GM21717 (cell line): Measurements from ENCODE around the gene LPIN3.
"Not testable (repeated sequence)": the region's sequence is repeated elsewhere in the genome, so short reads cannot be mapped to it uniquely, and the experiment has no call there.

Experiments
- ATAC-seq: cut with Tn5 transposase; IDR thresholded peaks from one replicate; pipeline ENCODE4 v1.9.1; 2021; ENCODE audit warnings: mild to moderate bottlenecking, moderate library complexity; ENCODE audit not compliant: unreplicated experiment

The LPIN3 gene

GRCh38 chr20:41340327-41341055 lies at the start of gene LPIN3:
Gene LPIN3, plus strand, starts transcription at chr20:41340821. Its CDS starts 4,983 bp downstream, at chr20:41345804.
- ATAC-seq: no peak

DNA sequence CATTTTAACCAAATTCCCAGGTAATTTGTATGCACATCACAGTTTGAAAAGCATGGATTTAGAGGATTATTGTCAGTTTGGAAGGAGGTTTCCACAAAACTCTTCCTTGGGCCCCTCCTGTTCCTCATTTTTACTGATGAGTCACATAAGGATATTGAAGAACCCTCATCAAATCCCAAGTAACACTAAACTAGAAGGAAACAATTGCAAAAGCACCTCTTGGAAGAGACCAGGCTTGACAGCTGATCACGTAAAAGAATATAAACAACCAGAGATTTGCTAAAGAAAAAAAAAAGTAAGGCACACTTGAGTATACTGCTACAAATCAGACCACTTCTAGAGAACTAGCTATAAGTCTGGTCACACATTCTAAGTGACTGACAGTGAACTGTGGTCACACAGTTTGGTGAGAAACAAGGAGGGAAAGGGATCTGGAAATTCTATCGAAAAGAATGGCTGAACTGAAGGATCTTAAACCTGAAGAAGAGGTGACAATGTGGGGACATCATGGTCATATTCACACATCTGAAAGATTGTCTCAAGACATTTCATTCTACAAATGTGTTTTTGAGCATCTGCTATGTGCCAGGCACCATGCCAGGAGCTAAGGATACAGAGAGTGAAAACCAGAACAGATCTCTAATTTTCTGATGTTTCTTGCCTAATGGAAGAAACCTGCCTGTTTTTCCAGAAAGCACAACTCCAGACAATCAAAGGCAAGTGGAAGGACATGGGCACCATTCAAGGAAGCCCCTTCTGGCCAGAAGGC lies 47.2 kb upstream of the LPIN3 start:
- ATAC-seq: no peak

DNA sequence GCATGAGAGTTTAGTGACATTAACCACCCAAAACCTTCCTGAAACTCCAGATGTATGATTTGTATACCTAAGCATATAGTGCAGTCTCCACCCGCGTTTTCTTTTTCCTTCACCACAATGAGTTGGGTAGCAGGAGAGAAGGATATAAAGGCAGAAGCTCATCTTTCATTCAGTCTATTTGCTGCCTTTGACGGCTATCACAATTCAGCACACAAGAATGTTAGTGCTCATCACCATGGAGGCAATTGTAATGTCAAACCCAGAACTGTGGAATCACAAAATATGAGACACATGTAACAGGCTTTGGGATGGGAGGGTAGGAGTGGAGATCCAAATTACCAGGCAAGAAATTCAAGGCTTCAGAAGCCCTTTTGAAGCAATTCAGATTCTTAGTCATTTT lies 40.7 kb upstream of the LPIN3 start:
- no peak for ATAC-seq

GRCh38 chr20:41300383-41300782 lies 40.2 kb upstream of the LPIN3 start:
- no peak for ATAC-seq

DNA sequence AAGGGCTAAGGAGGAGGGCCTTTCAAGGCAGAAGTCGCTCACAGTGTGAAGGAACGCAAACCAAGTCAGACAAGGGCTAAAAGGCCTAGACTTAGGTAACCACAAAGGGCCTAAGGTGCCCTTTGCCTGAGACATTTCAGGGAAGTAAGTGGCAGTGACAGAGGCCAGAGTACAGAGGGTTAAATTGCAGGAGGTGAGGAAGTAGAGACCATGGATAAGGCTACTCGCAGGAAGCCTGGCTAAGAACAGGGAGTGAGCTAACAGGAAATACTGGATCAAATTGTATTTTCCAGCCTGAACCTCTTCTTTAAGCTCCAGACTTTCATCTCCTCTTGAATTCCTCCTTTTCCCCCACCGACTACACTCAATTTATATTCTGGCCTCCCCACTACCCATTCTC lies 39.7 kb upstream of the LPIN3 start:
- ATAC-seq: no peak

DNA sequence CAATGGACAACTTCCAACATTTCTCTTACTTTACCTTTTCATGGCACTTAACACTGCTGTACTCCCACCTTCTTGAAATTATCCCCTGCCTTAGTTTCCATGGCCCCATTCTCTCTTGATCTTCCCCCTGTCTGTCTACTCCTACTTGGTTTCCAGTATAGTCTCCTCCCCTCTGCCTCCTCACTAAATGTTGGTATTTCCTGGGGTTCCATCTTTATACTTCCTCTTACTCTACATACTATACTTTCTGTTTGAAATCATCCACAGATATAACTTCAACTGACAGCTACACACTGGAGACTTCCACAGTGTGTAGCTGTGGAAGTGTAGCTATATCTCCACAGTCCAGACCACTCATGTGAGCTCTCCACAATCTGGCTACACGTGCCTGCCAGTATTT lies 36.6 kb upstream of the LPIN3 start:
- ATAC-seq: no peak

DNA sequence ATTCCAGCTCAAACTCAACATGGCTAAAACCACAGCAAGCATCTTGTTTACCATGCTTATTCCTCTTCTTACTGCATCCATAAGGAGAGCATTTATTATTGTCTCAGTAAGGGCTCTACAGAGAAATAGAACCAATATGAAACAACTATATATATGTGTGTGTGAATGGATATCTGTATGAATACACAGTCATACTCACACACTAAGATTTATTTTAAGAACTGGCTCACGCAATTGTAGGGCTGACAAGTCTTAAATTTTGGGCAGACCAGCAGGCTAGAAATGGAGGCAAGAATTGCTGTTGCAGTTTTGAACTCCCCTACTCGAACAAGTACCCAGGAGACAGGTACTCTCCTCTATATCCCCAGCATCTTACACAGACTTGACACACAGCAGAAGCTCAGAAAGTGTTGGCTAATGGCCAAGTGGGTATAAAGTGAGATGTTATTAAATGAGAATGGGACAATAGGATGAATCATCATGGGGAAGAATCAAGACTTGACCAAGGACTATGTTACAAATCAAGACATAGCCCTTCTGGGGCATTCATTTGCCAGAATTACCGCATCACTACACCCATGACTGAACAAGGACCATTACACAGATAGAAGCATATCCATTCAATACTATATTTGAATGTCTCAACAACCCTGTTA lies 36.1 kb upstream of the LPIN3 start:
- no peak for ATAC-seq

DNA sequence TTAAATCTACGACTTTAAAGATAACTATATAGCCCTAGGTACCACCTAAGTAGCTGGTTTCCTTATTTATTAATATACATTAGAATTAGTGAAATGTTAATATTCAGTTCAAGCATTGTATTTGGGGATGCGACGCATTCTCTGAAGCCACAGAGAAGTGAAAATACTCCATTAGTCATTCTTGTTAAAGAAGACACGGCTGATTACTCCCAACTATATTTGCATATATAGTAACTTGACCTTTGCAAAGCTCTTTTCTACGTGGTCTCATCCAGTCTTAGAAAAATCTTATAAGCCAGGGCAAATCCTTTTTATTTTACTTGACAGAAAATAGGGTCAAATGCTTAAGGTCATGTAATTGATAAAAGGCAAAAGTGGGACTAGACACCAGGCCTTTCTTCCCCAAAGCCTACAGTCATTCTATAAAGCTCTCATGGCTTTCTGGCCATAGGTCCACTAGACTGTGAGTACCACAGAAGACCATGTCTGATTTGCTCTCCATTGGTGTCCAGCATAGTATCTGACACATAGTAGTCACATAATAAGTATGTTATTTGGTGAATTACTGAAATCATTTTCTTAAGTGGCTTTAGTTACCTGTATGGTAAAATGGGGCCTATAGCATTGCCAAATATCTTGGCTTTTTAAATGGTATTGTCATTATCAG lies 34.4 kb upstream of the LPIN3 start:
- peak; percentile 77 for ATAC-seq

- ATAC-seq: no peak
These were observed 33.6 kb upstream of the LPIN3 start for GRCh38 chr20:41307021-41307420.

DNA sequence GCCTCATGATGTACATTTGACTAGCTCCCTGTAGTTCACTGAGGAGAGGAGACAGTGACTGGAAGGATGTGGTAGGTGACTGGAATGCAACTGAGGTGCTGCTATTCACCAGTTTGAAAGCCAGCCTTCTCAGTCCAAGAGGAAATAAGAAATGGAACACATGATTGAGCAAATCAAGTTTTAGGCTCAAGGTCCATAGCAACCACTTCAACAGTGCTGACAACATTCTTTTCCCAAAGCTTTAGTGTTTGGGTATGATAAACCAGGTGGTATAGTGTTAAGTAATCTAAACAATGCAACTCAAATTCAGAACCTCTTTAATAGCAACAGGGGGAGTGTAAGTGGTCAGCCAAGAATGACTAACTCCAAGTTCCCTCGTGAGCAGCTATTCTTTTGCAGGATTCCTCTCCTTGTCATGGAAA lies 32.3 kb upstream of the LPIN3 start:
- no peak for ATAC-seq

DNA sequence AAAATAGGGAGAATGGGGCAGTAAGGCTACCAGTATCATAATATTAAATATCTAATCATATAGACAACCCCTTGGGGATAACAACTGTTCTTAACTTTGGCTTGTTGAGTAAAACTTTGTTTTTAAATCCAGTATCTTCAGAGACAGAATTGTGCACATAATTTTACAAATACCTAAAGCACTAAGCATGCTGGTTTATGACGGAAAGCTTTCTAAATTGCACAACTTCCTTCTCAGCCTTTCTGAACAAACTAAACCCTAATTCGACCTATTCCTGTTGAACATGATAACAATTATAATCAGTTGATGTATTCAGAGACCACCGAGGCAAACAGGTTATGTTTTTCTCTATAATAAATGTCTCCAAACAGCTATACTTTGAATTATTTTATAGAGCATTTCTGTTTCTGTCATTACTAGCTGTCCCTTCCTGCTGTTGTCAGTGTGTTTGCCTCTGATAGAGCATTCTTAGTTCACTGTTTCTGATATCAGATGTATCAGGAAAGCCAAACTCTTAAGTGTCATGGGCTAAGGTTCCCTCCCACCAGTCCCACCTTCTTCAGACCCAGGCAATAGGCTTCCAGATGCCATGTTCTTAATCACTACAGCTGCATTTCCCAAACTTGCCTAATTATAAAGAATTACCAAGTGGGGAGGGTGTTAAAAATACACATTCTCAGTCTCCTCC lies 31.8 kb upstream of the LPIN3 start:
- ATAC-seq: no peak

- ATAC-seq: no peak
These were observed 30.8 kb upstream of the LPIN3 start for GRCh38 chr20:41309817-41310216.

DNA sequence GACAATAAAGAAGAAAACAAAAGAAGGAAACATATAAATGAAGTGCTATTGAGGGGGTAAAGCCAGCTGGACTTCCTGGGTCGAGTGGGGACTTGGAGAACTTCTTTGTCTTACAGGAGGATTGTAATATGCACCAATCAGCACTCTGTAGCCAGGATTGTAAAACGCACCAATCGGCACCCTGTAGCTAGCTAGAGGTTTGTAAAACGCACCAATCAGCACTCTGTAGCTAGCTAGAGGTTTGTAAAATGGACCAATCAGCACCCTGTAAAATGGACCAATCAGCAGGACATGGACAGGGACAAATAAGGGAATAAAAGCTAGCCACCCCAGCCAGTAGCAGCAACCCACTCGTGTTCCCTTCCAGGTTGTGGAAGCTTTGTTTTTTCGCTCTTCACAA lies 28.6 kb upstream of the LPIN3 start:
- not testable (repeated sequence) for ATAC-seq

GRCh38 chr20:41314386-41314785 lies 26.2 kb upstream of the LPIN3 start:
- no peak for ATAC-seq

GRCh38 chr20:41316051-41316450 lies 24.6 kb upstream of the LPIN3 start:
- ATAC-seq: no peak

GRCh38 chr20:41316602-41317545 lies 23.7 kb upstream of the LPIN3 start:
- ATAC-seq: peak; percentile 66

- peak; percentile 94 for ATAC-seq
These were observed 22.9 kb upstream of the LPIN3 start, which contains the start of gene ZHX3 for GRCh38 chr20:41317546-41318270. Gene ZHX3, minus strand, starts transcription at chr20:41317731. Its CDS starts 112,815 bp downstream, at chr20:41204916.

DNA sequence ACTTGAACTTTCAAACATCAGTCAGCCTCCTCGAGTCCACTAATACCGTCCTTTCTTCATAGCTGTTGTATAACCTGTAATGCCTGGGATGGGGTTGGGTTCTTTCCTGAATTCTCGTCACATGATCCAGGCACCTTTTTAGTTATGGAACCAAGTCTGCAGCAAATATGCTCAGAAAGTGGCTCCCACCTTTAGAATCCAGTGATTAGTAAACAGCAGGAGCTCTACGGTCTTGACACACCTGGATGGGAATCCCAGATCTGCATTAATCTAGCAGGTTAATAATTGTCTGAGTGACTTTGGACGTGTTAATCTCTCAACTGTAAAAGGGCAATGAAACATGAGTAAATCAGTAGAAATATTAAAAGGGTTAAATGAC lies 22.4 kb upstream of the LPIN3 start:
- ATAC-seq: no peak

DNA sequence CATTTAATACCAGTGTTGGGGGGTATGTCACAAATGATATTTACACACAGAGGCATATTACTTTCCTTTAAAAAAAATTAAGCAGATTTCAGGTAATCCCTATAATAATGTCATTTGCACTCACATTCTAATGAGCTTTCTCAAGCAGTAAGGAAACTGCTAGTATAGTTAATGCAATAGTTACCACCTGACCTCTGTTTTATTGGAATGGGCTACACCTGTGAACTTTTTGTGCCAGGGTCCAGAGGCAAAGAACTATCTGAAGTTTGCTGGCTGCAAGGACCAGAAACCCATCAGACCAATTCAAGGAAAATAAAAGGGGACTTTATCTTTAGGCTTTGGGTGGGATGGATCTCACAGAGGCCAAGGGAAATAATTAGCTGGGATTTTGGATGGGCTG lies 20.2 kb upstream of the LPIN3 start:
- no peak for ATAC-seq
